Esophagus muscularis mucosa (tissue), 4 donors: ENCODE data around the gene MGLL. TPM values are rescaled to one million over a fixed set of nuclear protein-coding genes. Genes with fewer than 3 reads are reported as not detected.
A peak's percentile ranks its signal among the peaks of the same experiment; 100 is the strongest.

Experiments used
- DNase-seq: peaks from one replicate; pipeline ENCODE4 v3.0.0-alpha.2; 2017; ENCODE audit errors: extremely low spot score
- H3K27ac ChIP-seq, 4 donors: fragments of 200-600 bp; sonication (generic); replicated peaks in 1 of 4; 1 replicate in 3 of 4; 2 replicates in 1 of 4; pipeline ENCODE4 v1.5.1; 2016 to 2019; ENCODE audit warnings: mild to moderate bottlenecking in 1 of 4
- H3K27me3 ChIP-seq, 4 donors: fragments of 200-600 bp; sonication (generic); one replicate each; pipeline versions ENCODE4 v1.5.1 to v1.6.0; 2016 to 2019
- H3K36me3 ChIP-seq, 4 donors: fragments of 200-600 bp; sonication (generic); one replicate each; pipeline ENCODE4 v1.5.1; 2016 to 2019
- H3K4me1 ChIP-seq, 4 donors: fragments of 200-600 bp; sonication (generic); one replicate each; pipeline ENCODE4 v1.5.1; 2016 to 2019
- H3K4me3 ChIP-seq, 4 donors: fragments of 200-600 bp; sonication (generic); 1 replicate in 2 of 4; 2 replicates in 2 of 4; pipeline ENCODE4 v1.5.1; 2016 to 2019; ENCODE audit warnings: mild to moderate bottlenecking in 4 of 4, moderate library complexity in 1 of 4
- H3K9me3 ChIP-seq, 4 donors: fragments of 200-600 bp; sonication (generic); 1 replicate in 3 of 4; 2 replicates in 1 of 4; pipeline ENCODE4 v1.5.1; 2016 to 2019
- CTCF ChIP-seq, 3 experiments: fragments of 200-600 bp in 2 of 3; fragments of 450-650 bp in 1 of 3; sonication (generic) in 2 of 3; IDR thresholded peaks; one replicate each; pipeline ENCODE4 v1.5.1; 2017 to 2019; ENCODE audit warnings: antibody characterized with exemption in 3 of 3, mild to moderate bottlenecking in 2 of 3, moderate library complexity in 1 of 3
- EP300 ChIP-seq: sonication (generic); formaldehyde crosslinking; IDR thresholded peaks from one replicate; pipeline ENCODE4 v1.6.1; 2017; ENCODE audit warnings: antibody characterized with exemption
- POLR2A ChIP-seq: fragments of 450-650 bp; IDR thresholded peaks from one replicate; pipeline ENCODE4 v1.6.1; 2017; ENCODE audit warnings: antibody characterized with exemption, moderate library complexity, mild to moderate bottlenecking, low read depth
- POLR2AphosphoS5 ChIP-seq, 2 donors: sonication (generic); formaldehyde crosslinking; IDR thresholded peaks; one replicate each; pipeline ENCODE4 v1.6.1; 2017; ENCODE audit warnings: antibody characterized with exemption in 2 of 2
- WGBS: methylation state at CpG from one replicate; pipeline ENCODE4 v1.1.5; 2018; 5-methylcytosine and 5-hydroxymethylcytosine counted together
- intact Hi-C: fragments of 100-400 bp; cut with DNase I; formaldehyde crosslinking; loops from one replicate; pipeline ENCODE4 v1.15.1; 2023
- total RNA-seq, 4 donors: library from RNA; depleted of rRNA; stranded (reverse); fragments of >200 nt; gene quantifications; one replicate each; pipeline versions ENCODE4 v1.1.0 to v1.2.1, GENCODE V29; 2016

The MGLL gene
- total RNA-seq, 4 donors from 2014 or later = 56.5 to 155 (median 80.7) TPM

GRCh38 chr3:127776347-127776746, 46.0 kb downstream of the MGLL start:
- 84% methylated on average over 7 of the region's 10 CpGs for WGBS
- H3K4me3 ChIP-seq = no peak overlapping the region
- H3K27ac ChIP-seq = peak overlapping the region; percentile 77 to 87 (median 82)
- H3K27me3 ChIP-seq = no peaks in the 10 kb centered on the region
- H3K9me3 ChIP-seq = peaks cover 0 to 4% (median 0%) of the 10 kb centered on the region in 4 donors
- TF ChIP-seq POLR2AphosphoS5 (IDR thresholded peaks at IDR 0.05) (no peak), EP300 (no peak), CTCF (IDR thresholded peaks at IDR 0.05) (no peak), POLR2A (no peak)
- no peak for DNase-seq
- intact Hi-C loops = no loop called here
- peaks cover 52 to 86% (median 70%) of the 10 kb centered on the region in 4 donors for H3K4me1 ChIP-seq
- peaks cover 0 to 5% (median 2%) of the 10 kb centered on the region in 4 donors for H3K36me3 ChIP-seq

- Histone ChIP-seq H3K4me3 (peak overlapping the region in 1 of 4 donors; percentile 11), H3K27ac (peak overlapping the region; percentile 77 to 87 (median 82)), H3K36me3 (peaks cover 0 to 5% (median 2%) of the 10 kb centered on the region in 4 donors), H3K4me1 (peaks cover 47 to 78% (median 64%) of the 10 kb centered on the region in 4 donors), H3K9me3 (peaks cover 0 to 4% (median 0%) of the 10 kb centered on the region in 4 donors), H3K27me3 (no peaks in the 10 kb centered on the region)
- WGBS = 12% methylated on average over 11 of the region's 17 CpGs
- DNase-seq = no peak
- TF ChIP-seq POLR2A (no peak), POLR2AphosphoS5 (IDR thresholded peaks at IDR 0.05) (peak; percentile 15 to 47)
- intact Hi-C loops = no loop called here
Measured at GRCh38 chr3:127775398-127776109, 46.8 kb downstream of the MGLL start.

GRCh38 chr3:127774647-127775046, 47.7 kb downstream of the MGLL start:
- H3K4me3 ChIP-seq = no peak overlapping the region
- H3K9me3 ChIP-seq = peaks cover 0 to 4% (median 0%) of the 10 kb centered on the region in 4 donors
- H3K27me3 ChIP-seq = no peaks in the 10 kb centered on the region
- TF ChIP-seq POLR2A (no peak), POLR2AphosphoS5 (IDR thresholded peaks at IDR 0.05) (no peak), CTCF (IDR thresholded peaks at IDR 0.05) (no peak), EP300 (no peak)
- H3K36me3 ChIP-seq = peaks cover 0 to 4% (median 0%) of the 10 kb centered on the region in 4 donors
- DNase-seq = no peak
- intact Hi-C loops = no loop called here
- H3K27ac ChIP-seq = peak overlapping the region; percentile 77 to 87 (median 82)
- H3K4me1 ChIP-seq = peaks cover 39 to 69% (median 57%) of the 10 kb centered on the region in 4 donors
- WGBS = 77% methylated on average over 6 of the region's 6 CpGs

GRCh38 chr3:127773752-127774395, 48.4 kb downstream of the MGLL start:
- WGBS = 93% methylated on average over 8 of the region's 8 CpGs
- Histone ChIP-seq H3K27me3 (no peaks in the 10 kb centered on the region), H3K4me1 (peaks cover 43 to 67% (median 54%) of the 10 kb centered on the region in 4 donors), H3K27ac (peak overlapping the region in 2 of 4 donors; percentile 16 to 83), H3K9me3 (peaks cover 0 to 4% (median 0%) of the 10 kb centered on the region in 4 donors), H3K36me3 (peaks cover 0 to 4% (median 0%) of the 10 kb centered on the region in 4 donors), H3K4me3 (no peak overlapping the region)
- no peak for TF ChIP-seq CTCF (IDR thresholded peaks at IDR 0.05)
- TF ChIP-seq POLR2A = no peak
- TF ChIP-seq POLR2AphosphoS5 (IDR thresholded peaks at IDR 0.05) = no peak
- TF ChIP-seq EP300 = no peak
- intact Hi-C loops = no loop called here
- DNase-seq = no peak
